HG03342 (cell line): ENCODE data around the gene PGAP6.
"Not testable (repeated sequence)": the region's sequence is repeated elsewhere in the genome, so short reads cannot be mapped to it uniquely, and the experiment has no call there.

Source experiments
- ATAC-seq: cut with Tn5 transposase; IDR thresholded peaks from one replicate; pipeline ENCODE4 v1.9.1; 2021; ENCODE audit warnings: mild to moderate bottlenecking, moderate library complexity; ENCODE audit not compliant: unreplicated experiment

The PGAP6 gene

DNA sequence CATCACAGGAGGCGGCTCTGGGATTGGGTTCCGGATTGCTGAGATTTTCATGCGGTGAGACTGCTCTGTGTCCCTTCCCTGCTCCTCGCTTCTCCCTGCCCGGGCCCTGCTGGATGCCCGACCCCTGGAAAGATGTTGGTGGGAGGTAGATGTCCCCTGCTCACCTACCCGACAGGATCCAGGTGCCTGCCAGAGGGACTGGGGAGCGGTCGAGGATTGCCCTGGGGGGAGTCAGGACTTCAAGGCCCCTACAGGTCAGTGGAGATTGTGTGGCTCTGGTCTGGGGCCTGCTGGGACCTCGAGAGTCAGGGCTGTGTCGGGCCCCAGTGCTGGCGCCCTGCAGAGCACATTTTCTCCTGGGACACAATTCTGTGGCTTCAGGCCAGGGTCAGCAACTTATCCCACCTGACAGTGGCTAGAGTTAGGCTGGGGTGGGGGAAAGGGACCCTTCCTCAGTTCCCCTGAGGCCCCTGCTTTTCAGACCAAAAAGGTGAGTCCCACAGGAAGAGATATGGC is 23.3 kb upstream of the PGAP6 start:
- no peak for ATAC-seq

DNA sequence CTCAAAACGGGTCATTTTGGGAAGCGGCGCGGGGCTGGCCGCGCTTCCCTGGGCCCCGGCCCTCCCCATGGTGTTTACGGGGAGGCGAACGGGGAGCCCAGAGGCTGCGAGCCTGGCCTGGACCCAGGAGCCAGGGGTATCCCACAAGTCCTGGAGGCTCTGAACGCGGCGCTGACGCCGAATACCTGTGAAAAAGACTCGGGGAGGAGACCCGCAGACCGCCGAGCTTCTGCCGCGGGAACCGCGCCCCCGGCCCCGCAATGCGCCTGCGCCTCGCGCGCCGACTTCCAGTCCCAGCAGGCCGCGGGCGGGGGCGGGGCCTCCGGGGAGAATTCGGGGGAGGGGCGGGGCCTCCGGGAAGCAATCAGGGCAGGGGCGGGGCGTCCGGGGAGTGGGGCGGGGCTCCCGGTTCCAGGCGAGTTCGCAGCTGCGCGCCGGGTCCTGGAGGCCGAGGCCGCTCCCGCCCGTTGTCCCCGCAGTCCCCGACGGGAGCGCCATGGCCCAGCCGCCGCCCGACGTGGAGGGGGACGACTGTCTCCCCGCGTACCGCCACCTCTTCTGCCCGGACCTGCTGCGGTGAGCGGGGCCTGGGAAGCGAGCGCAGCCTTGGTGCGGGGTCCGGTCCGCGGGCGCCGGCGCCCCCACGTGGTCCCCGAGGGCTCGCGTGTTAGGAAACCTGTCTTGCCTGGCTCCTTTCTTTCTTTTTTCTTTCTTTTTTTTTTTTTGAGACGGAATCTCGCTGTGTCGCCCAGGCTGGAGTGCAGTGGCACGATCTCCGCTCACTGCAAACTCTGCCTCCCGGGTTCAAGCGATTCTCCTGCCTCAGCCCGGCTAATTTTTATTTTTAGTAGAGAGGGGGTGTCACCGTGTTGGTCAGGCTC is 19.9 kb upstream of the PGAP6 start, which contains the start of gene DECR2:
TSS of gene DECR2 (plus strand) at position 418 of the 881 bp plus-strand sequence. CDS start at position 497, 79 bp downstream.
- peak; percentile 45 for ATAC-seq

DNA sequence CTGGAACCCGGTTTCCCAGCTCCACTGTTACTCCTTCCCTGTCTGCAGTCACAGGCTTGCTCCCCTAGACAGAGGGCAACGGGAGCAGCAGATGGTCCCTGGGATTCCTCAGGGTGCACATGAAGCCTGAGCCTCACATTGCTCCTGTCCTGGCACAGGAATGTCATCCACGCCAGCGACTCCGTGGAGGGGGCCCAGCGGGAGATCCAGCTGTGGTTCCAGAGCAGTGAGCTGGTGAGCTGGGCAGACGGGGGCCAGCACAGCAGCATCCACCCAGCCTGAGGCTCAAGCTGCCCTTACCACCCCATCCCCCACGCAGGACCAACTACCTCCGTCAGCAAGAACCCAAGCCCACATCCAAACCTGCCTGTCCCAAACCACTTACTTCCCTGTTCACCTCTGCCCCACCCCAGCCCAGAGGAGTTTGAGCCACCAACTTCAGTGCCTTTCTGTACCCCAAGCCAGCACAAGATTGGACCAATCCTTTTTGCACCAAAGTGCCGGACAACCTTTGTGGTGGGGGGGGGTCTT is 18.3 kb upstream of the PGAP6 start:
- ATAC-seq, result no peak

DNA sequence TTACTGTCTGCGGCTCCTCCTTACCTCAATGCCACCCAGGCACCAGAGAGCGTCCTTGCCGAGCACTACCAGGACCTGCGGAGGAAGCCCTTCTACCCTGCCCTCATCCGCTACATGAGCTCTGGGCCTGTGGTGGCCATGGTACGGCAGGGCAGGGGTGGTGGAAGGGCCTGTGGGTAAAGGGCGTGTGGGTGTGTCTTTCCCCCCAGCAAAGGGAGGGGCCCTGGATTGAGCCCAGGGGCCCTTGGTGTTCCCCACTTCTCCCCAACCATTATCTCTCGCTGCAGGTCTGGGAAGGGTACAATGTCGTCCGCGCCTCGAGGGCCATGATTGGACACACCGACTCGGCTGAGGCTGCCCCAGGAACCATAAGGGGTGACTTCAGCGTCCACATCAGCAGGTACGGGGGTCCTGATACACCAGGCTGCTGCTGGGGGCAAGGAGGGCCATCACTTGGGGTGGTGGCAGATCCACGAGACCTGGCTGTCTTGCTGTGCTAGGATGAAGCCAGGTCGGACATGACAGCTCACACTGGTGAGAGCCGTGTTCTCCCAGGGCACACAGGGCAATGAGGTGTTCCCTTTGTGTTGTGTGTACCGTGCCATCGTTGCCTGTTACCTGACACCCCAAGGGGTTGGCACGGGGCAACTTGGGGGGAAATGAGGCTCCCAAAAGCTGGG is 17.7 kb upstream of the PGAP6 start:
- no peak for ATAC-seq

DNA sequence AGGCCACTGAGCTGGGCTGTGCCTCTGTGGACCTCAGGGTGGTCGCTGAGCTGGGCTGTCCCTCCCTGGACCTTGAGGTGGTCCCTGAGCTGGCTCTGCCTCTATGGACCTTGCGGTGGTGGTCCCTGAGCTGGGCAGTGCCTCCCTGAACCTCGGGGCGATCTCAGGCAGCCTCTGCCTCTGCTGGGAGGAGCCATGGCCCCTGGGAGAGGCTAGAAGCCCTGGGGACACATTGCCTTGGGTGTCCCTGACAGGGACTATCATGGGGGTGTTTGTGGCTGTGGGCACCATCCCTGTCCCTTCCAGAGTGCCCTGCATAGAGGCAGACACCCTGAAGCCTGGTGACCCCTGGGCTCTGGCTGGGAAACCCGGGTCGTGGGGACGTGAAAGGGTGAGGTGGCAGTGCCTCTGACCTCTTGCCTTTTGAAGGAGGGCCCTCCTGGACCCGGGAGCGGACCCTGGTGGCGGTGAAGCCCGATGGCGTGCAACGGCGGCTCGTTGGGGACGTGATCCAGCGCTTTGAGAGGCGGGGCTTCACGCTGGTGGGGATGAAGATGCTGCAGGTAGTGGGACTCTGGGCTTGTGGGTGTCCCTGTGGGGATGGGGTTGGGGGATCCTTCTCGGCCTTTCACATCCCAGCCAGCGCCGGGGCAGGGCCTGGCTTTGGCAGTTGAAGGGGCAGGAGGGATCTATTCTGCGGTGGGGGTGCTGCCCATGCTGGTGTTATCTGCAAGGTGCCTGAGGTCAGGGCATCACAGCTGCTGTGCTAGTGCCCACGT is 17.0 kb upstream of the PGAP6 start:
- no peak for ATAC-seq

DNA sequence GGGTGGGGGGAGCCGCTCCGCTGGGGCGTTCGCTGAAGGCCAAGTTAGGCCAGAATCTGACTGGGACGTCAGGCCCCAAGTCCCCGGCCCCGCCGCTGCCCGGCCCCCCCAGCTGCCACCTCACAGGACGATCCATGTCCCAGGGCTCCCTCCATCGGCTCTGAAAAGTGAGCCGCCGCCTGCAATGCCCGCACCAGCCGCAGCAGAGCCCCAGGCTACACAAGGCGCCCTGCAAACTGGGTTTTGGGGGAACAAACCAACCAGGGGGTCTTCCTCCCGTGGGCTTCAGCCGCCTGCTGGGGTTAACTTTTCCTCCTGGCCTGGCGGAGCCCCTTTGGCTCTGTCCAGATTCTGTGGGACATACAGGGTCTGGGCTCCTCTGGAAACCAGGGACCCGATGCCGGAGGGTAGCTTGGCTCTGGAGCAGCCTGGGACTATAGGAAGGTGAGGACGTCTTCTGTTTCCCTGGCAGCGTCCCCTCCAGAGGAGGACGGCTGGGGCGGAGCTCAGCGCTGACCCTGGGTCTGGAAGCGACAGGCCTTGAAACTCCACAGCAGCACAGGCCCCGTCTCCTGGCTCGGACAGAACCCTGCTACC is 16.1 kb upstream of the PGAP6 start:
- ATAC-seq, result no peak

DNA sequence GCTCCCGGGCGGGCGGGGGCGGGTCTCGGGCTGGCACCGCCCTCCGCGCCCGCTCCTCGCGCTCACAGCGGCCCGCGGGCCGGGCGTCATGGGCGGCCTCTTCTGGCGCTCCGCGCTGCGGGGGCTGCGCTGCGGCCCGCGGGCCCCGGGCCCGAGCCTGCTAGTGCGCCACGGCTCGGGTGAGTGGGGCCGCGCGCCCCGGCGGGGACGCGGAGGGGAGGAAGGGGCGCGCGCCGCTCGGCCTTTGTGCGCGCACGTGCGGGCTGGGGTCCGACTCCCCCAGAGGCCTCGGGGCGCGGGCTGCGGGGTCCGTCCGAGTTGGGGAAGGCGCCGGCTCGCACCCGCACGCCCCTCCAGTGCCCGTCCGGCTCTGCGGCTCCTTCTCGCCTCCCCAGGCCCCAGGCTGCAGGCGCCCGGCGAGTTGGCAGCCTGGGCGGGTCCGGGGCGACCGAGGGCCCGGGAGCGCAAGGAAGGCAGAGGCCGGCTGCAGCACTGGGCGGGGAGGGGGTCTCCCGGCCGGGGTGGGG is 15.4 kb upstream of the PGAP6 start, which contains the start of gene NME4:
TSS of gene NME4 (plus strand) at position 65 of the 527 bp plus-strand sequence. CDS start at position 89, 24 bp downstream.
- no peak for ATAC-seq

DNA sequence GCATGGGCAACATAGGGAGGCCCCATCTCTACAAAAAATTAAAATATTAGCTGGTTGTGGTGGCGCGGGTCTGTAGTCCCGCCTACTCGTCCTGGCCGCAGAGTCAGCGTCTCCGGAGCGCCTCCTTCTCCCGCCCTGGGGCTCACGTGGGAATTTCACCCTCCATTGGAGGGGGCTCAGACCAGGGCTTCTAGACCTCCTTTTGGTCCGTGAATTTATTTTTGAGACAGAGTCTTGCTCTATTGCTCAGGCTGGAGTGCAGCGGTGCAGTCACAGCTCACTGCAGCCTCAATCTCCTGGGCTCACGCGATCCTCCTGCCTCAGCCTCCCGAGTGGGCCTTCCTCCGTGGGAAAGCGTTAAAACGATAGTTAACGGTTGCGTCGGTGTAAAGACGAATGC is 14.8 kb upstream of the PGAP6 start:
- ATAC-seq, result no peak

DNA sequence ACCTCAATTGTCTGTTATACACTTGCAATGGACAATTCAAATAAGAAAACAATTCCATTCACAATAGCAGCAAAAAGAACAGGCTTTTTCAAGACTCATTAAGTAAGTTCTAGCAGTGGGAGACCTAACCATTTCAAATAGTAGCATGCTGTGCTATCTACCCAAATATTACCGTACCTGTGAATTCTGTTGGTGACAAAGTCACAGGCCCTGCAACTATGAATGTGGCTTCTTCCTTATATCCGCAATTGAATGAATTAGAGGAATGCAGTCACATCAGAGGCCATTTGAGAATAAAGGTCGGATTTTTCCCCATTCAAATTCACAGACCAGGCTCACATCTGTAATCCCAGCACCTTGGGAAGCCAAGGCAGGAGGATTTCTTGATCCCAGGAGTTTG is 14.4 kb upstream of the PGAP6 start:
- no peak for ATAC-seq

DNA sequence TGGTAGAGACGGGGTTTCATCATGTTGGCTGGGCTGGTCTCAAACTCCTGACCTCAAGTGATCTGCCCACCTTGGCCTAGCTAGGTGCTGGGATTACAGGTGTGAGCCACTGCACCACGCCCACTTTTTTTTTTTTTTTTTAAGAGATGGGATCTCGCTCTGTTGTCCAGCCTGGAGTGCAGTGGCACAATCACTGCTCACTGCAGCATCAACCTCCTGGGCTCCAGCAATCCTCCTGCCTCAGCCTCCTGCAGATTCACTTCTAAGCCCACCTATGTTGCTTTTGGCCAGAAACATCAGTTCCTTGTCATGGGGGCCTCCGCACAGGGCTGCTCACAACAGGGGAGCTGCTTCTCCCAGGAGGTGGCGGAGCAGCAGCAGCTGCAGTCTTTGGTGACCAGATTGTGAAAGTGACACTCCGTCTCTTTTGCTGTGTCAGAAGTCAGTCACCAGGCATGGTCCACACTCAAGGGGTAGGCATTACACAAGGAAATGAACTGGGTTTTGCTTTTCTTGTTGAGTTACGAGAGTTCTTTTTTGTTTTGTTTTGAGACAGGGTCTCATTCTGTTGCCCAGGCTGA is 10.8 kb upstream of the PGAP6 start:
- no peak for ATAC-seq

DNA sequence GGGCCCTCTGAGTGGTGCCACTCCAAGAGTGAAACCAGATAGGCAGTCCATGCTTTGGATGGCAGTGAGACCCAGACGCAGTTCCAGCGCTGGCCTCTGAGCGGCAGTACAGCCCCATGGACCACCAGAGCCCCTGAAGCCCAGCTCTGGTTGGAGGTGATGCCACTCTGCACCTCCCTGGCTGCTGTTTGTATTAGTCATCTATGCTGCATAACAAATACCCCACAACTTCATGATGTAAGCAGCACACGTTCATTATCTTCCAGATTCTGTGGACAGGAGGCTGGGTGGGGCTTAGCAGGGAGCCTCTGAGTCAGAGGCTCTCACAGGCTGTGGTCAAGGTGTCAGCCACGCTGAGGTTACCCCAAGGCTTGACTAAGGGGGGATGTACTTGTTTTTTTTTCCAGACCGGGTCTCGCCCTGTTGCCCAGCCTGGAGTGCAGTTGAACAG is 10.1 kb upstream of the PGAP6 start:
- ATAC-seq, result no peak

DNA sequence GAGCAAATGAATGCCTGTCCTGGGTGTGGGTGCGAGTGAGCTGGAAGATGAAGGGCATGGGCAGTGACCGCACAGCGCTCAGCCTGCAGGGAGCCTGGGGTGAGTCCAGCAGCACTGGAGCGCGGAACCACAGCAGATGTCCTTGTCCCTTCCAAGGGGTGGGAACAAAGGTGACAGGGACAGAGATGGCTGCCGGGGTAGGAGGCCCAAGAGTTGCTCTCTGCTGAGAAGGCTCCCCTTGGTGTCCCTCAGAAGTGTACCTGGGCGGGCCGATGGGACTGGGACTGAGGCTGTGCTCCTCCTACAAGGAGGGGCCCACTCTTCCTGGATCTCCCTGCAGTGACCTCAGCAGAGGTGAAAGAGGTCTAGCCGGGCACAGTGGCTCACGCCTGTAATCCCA is 7.6 kb upstream of the PGAP6 start:
- no peak for ATAC-seq

DNA sequence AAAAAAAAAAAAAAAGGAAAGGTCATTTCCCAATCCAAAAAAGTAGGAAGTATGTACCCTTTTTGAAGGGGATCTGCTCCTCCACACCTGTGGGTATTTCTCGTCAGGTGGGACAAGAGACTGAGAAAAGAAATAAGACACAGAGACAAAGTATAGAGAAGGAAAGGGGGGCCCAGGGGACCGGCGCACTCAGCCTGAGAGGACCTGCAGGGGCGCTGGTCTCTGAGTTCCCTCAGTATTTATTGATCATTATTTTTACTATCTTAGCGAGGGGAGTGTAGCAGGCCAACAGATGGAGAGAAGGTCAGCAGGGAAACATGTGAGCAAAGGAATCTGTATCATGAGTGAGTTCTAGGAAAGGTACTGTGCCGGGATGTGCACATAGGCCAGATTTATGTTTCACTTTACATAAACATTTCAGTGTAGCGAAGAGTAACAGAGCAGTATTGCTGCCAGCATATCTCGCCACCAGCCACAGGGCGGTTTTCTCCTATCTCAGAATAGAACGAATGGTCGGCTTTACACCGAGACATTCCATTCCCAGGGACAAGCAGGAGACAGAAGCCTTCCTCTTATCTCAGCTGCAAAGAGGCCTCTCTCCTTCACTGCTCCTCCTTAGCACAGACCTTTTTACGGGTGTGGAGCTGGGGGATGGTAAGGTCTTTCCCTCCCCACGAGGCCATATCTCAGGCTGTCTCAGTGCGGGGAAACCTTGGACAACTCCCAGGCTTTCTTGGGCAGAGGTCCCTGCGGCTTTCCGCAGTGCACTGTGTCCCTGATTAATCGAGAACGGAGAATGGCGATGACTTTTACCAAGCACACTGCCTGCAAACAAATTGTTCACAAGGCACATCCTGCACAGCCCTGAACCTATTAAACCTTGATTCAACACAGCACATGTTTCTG is 6.2 kb upstream of the PGAP6 start:
- not testable (repeated sequence) for ATAC-seq

DNA sequence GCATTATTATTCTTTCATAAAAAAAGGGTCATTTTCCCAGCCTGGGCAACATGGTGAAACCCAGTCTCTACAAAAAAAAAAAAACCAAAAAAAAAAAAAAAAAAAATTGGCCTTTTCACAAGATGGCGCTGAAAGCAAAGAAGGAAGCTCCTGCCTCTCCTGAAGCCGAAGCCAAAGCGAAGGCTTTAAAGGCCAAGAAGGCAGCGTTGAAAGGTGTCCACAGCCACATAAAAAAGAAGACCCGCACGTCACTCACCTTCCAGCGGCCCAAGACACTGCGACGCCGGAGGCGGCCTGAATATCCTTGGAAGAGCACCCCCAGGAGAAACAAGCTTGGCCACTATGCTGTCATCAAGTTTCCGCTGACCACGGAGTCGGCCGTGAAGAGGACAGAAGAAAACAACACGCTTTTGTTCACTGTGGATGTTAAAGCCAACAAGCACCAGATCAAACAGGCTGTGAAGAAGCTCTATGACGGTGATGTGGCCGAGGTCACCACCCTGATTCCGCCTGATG is 4.9 kb upstream of the PGAP6 start:
- no peak for ATAC-seq

DNA sequence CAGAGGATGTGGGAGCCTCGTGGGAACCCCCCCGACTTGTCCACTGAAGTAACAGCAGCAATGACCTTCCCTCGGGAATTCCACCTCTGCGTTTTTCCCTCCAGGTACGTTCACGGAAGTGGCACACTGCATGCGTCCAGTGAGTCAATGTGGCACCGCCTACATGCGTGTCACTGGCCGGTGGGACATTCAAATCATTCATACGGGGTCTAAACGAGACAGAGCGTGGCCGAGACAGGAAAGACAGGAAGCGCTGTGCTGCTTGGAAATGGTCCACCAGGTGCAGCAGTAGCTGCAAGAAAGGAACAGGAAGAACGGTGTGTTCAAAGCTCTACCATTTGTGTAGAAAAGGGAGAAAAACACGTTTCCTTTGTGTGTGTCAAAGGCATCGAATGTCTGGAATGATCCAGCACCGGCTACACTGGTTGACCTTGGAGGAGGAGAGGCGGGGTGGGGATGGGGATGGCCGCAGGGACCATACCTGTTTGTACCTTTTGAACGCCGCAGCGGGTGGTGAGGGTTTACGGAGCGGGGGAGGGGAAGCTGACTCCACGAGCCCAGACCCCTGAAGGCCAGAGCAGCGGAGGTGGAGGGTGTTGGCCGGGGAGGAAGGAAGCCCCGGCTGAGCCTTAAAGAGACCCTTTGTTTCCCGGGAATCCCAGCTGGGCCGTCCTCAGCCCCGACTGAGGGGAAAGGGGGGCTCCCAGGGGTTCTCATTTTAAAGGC is 1.7 kb upstream of the PGAP6 start:
- no peak for ATAC-seq

DNA sequence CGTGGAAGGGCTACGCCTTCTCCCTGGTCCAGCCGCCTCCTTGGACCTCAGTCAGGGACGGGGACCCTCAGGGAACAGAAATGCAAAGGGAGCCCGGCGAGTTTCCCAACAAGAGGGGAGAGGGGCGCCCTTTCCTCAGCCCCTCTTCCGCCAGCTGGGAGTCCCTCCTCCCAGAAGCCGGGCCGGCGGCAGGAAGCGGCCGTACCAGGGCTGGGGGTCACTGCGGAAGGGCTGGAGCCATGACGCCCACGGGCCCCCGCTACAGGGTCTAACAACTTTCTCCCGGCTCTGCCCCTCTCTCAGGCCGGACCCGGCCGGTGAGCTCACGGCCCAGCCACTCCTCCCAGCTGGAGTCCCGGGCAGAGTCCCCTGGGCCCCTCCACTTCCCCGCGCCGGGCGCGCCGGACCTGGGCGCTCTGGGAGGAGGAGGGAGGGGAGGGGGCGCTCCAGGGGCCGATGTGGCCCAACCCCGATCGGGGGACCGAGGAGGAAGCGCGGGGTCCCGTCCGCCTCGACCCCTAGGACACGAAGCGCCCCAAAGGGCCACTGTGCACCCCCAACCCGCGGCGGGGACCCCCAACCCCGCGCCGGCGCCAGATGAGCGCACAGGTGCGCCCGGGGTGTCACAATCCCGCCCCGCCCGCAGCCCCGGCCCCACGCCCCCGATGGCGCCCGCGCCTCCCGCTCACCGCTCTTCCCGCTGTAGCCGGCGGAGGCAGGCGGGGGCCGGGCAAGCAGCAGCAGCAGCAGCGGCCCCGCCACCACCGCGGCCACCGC is 578 bp downstream of the PGAP6 start:
- peak; percentile 22 for ATAC-seq

DNA sequence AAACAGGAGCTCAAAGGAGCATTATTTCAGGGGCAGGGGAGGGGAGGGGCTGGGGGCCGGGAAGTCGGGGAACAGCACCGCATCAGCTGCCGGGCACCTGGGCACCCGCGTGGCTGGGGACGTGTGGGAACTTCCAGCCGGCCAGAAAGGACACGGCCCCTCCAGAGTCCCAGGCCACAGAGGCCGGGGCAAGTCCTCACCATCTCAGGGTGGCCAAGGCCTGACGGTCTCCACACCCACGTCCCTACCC is 1.1 kb downstream of the PGAP6 start:
- no peak for ATAC-seq
